Neural progenitor cell (in vitro differentiated cells): ENCODE results near the gene PIK3CD. TPM values are rescaled to one million over a fixed set of nuclear protein-coding genes. Genes with fewer than 3 reads are reported as not detected.

Experiments used
- DNase-seq: peaks from one replicate; pipeline ENCODE4 v3.0.0-alpha.2; 2016; ENCODE audit warnings: low spot score
- H2AFZ ChIP-seq: fragments of 200-600 bp; sonication (generic); replicated peaks from 2 replicates; pipeline ENCODE4 v1.6.1; 2016; ENCODE audit warnings: antibody characterized with exemption
- H3F3A ChIP-seq: fragments of 200-600 bp; sonication (generic); 2 replicates; pipeline ENCODE4 v1.6.1; 2016; ENCODE audit warnings: antibody characterized with exemption, low read depth
- H3K27ac ChIP-seq: fragments of 200-600 bp; sonication (generic); 2 replicates; pipeline ENCODE4 v1.5.1; 2016; ENCODE audit warnings: mild to moderate bottlenecking
- H3K27me3 ChIP-seq: fragments of 200-600 bp; sonication (generic); 2 replicates; pipeline ENCODE4 v1.6.1; 2016; ENCODE audit warnings: mild to moderate bottlenecking, moderate library complexity
- H3K36me3 ChIP-seq: fragments of 200-600 bp; sonication (generic); 2 replicates; pipeline ENCODE4 v1.5.1; 2016
- H3K4me1 ChIP-seq: fragments of 200-600 bp; sonication (generic); 2 replicates; pipeline ENCODE4 v1.6.1; 2016; ENCODE audit warnings: mixed run types
- H3K4me2 ChIP-seq: fragments of 200-600 bp; sonication (generic); 2 replicates; pipeline ENCODE4 v1.6.1; 2016
- H3K4me3 ChIP-seq: fragments of 200-600 bp; sonication (generic); 2 replicates; pipeline ENCODE4 v1.5.1; 2016
- H3K79me2 ChIP-seq: fragments of 200-600 bp; sonication (generic); 2 replicates; pipeline ENCODE4 v1.6.1; 2016; ENCODE audit warnings: low read depth
- H3K9ac ChIP-seq: fragments of 200-600 bp; sonication (generic); 2 replicates; pipeline ENCODE4 v1.6.1; 2016
- H3K9me3 ChIP-seq: fragments of 200-600 bp; sonication (generic); 2 replicates; pipeline ENCODE4 v1.5.1; 2016; ENCODE audit warnings: low read depth
- H4K20me1 ChIP-seq: fragments of 200-600 bp; sonication (generic); 2 replicates; pipeline ENCODE4 v1.6.1; 2016; ENCODE audit warnings: low read depth
- H3K27ac Mint-ChIP-seq: 3 replicates; pipeline ENCODE4 v1.8.0; 2021; ENCODE audit warnings: mixed read lengths
- H3K27me3 Mint-ChIP-seq: 2 replicates; pipeline ENCODE4 v1.8.0; 2022; ENCODE audit warnings: low read depth, mild to moderate bottlenecking, inconsistent platforms, moderate library complexity, mixed read lengths; ENCODE audit not compliant: insufficient read depth
- H3K36me3 Mint-ChIP-seq: 3 replicates; pipeline ENCODE4 v1.8.0; 2021; ENCODE audit warnings: mixed read lengths
- H3K4me1 Mint-ChIP-seq: 3 replicates; pipeline ENCODE4 v1.8.0; 2021; ENCODE audit warnings: mixed read lengths
- H3K4me3 Mint-ChIP-seq: 3 replicates; pipeline ENCODE4 v1.8.0; 2021; ENCODE audit warnings: mild to moderate bottlenecking, moderate library complexity, mixed read lengths
- H3K9me3 Mint-ChIP-seq: 3 replicates; pipeline ENCODE4 v1.8.0; 2020; ENCODE audit warnings: mixed read lengths
- EZH2 ChIP-seq: fragments of 200-600 bp; sonication (generic); IDR thresholded peaks from 2 replicates; pipeline ENCODE4 v1.6.1; 2017; ENCODE audit warnings: antibody characterized with exemption, mild to moderate bottlenecking, moderate library complexity
- EZH2phosphoT487 ChIP-seq: fragments of 200-600 bp; sonication (generic); IDR thresholded peaks from 2 replicates; pipeline ENCODE4 v1.6.1; 2017; ENCODE audit warnings: antibody characterized with exemption
- total RNA-seq: library from RNA; depleted of rRNA; stranded (reverse); fragments of >200 nt; gene quantifications from 2 replicates; pipeline ENCODE4 v1.2.3, GENCODE V29; 2015; ENCODE audit warnings: low replicate concordance
- TF ChIP-seq, protein P1 (sequence below): fragments of 200-600 bp; sonication (generic); IDR thresholded peaks from 2 replicates; pipeline ENCODE4 v1.5.1; 2017; ENCODE audit warnings: antibody characterized with exemption, mild to moderate bottlenecking

Gene PIK3CD
- total RNA-seq, 1 donor from 2014 or later: 5.0 TPM

DNA sequence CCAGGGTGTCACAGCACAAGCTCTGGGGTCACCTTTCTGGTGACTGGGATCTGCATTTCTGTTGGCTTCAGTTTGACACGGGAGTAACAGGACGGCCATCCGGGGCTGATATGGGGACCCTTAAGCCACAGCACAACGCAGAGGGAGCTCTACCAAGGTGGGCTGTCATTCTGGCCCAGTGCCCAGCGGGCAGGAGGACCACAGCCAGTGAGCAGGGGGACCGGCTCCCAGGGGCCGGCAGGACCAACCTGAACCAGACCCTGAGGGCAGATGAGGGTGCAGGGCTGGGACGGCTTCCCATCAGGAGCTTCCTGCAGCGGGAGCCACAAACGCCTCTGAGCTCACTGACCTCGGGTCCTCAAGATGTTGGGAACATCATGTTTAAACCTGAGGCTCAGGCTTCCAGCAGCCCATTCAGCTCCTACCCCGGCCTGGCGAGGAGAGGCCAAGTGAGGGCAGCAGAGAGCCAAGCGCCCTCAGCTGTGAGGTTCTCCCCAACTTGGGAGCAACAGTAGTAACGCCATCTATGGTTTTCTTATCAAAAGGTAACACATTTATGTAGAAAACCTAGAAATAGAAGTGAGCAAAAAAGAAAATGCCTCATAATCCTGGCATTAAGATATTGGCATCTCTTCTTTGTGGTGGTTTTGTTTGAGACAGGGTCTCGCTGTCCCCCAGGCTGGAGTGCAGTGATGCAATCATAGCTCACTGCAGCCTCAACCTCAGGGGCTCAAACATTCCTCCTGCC lies 36.0 kb upstream of the PIK3CD start:
- peaks cover 6% of the 10 kb centered on the region for H3K27me3 Mint-ChIP-seq
- DNase-seq: peak; percentile 70
- H3F3A ChIP-seq: peaks cover 11% of the 10 kb centered on the region
- H3K9me3 Mint-ChIP-seq: no peaks in the 10 kb centered on the region
- peaks cover 5% of the 10 kb centered on the region for H3K4me1 Mint-ChIP-seq
- H2AFZ ChIP-seq: no peak overlapping the region
- H3K4me3 ChIP-seq: no peak overlapping the region
- H3K36me3 ChIP-seq: no peaks in the 10 kb centered on the region
- no peaks in the 10 kb centered on the region for H3K9me3 ChIP-seq
- H3K27me3 ChIP-seq: no peaks in the 10 kb centered on the region
- H3K4me3 Mint-ChIP-seq: no peak overlapping the region
- H3K36me3 Mint-ChIP-seq: peaks cover 4% of the 10 kb centered on the region
- no peak overlapping the region for H3K27ac Mint-ChIP-seq
- no peak overlapping the region for H3K9ac ChIP-seq
- TF ChIP-seq EZH2phosphoT487 (no peak), EZH2 (no peak)
- TF ChIP-seq, protein P1, sequence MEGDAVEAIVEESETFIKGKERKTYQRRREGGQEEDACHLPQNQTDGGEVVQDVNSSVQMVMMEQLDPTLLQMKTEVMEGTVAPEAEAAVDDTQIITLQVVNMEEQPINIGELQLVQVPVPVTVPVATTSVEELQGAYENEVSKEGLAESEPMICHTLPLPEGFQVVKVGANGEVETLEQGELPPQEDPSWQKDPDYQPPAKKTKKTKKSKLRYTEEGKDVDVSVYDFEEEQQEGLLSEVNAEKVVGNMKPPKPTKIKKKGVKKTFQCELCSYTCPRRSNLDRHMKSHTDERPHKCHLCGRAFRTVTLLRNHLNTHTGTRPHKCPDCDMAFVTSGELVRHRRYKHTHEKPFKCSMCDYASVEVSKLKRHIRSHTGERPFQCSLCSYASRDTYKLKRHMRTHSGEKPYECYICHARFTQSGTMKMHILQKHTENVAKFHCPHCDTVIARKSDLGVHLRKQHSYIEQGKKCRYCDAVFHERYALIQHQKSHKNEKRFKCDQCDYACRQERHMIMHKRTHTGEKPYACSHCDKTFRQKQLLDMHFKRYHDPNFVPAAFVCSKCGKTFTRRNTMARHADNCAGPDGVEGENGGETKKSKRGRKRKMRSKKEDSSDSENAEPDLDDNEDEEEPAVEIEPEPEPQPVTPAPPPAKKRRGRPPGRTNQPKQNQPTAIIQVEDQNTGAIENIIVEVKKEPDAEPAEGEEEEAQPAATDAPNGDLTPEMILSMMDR: peak; percentile 79
- no peaks in the 10 kb centered on the region for H3K4me1 ChIP-seq
- H3K27ac ChIP-seq: peak overlapping the region; percentile 37
- no peaks in the 10 kb centered on the region for H4K20me1 ChIP-seq
- H3K79me2 ChIP-seq: no peaks in the 10 kb centered on the region
- H3K4me2 ChIP-seq: no peak overlapping the region

- Mint-ChIP-seq H3K27me3 (peaks cover 6% of the 10 kb centered on the region), H3K36me3 (no peaks in the 10 kb centered on the region)
These were observed 32.4 kb upstream of the PIK3CD start for GRCh38 chr1:9618909-9619679.

GRCh38 chr1:9621032-9621431 lies 30.5 kb upstream of the PIK3CD start:
- Histone ChIP-seq H3F3A (peaks cover 3% of the 10 kb centered on the region), H3K79me2 (no peaks in the 10 kb centered on the region), H2AFZ (no peak overlapping the region), H3K9me3 (no peaks in the 10 kb centered on the region), H4K20me1 (no peaks in the 10 kb centered on the region), H3K4me1 (no peaks in the 10 kb centered on the region), H3K27ac (no peak overlapping the region), H3K4me2 (no peak overlapping the region), H3K27me3 (peaks cover under 1% of the 10 kb centered on the region), H3K4me3 (no peak overlapping the region), H3K36me3 (no peaks in the 10 kb centered on the region), H3K9ac (no peak overlapping the region)
- Mint-ChIP-seq H3K9me3 (no peaks in the 10 kb centered on the region), H3K36me3 (no peaks in the 10 kb centered on the region), H3K4me1 (peaks cover 7% of the 10 kb centered on the region), H3K27me3 (peaks cover 7% of the 10 kb centered on the region), H3K4me3 (no peak overlapping the region), H3K27ac (no peak overlapping the region)
- TF ChIP-seq EZH2phosphoT487: no peak
- no peak for TF ChIP-seq EZH2
- TF ChIP-seq, protein P1: no peak
- DNase-seq: no peak

More at GRCh38 chr1:9618909-9619679, 32.4 kb upstream of the PIK3CD start:
- Mint-ChIP-seq H3K27ac (no peak overlapping the region), H3K4me1 (peaks cover 7% of the 10 kb centered on the region), H3K9me3 (no peaks in the 10 kb centered on the region), H3K4me3 (no peak overlapping the region)
- Histone ChIP-seq H3K36me3 (no peaks in the 10 kb centered on the region), H3K4me1 (no peaks in the 10 kb centered on the region), H3K9ac (no peak overlapping the region), H2AFZ (no peak overlapping the region), H3K9me3 (no peaks in the 10 kb centered on the region), H3F3A (peaks cover 11% of the 10 kb centered on the region), H3K79me2 (no peaks in the 10 kb centered on the region), H3K4me3 (no peak overlapping the region), H3K27me3 (no peaks in the 10 kb centered on the region), H3K27ac (no peak overlapping the region), H4K20me1 (no peaks in the 10 kb centered on the region), H3K4me2 (no peak overlapping the region)
- DNase-seq: no peak
- TF ChIP-seq, protein P1: no peak
- no peak for TF ChIP-seq EZH2
- no peak for TF ChIP-seq EZH2phosphoT487
